Type B pancreatic cell (in vitro differentiated cells): ENCODE data around the gene RBPJL. TPM values are rescaled to one million over a fixed set of nuclear protein-coding genes. Genes with fewer than 3 reads are reported as not detected.

Experiments used
- DNase-seq: peaks from one replicate; pipeline ENCODE4 v3.0.0; 2021; ENCODE audit warnings: mixed read lengths; ENCODE audit not compliant: unreplicated experiment; ENCODE audit errors: extremely low spot score
- H3K27ac Mint-ChIP-seq: 2 replicates; pipeline ENCODE4 v1.8.0; 2021; ENCODE audit warnings: mild to moderate bottlenecking, mixed read lengths
- H3K27me3 Mint-ChIP-seq: 2 replicates; pipeline ENCODE4 v1.8.0; 2021; ENCODE audit warnings: mixed read lengths
- H3K36me3 Mint-ChIP-seq: 2 replicates; pipeline ENCODE4 v1.8.0; 2021; ENCODE audit warnings: mixed read lengths
- H3K4me1 Mint-ChIP-seq: one replicate; pipeline ENCODE4 v1.8.0; 2021; ENCODE audit warnings: mixed read lengths; ENCODE audit not compliant: unreplicated experiment
- H3K4me3 Mint-ChIP-seq: 2 replicates; pipeline ENCODE4 v1.8.0; 2021; ENCODE audit warnings: mild to moderate bottlenecking, mixed read lengths
- H3K9me3 Mint-ChIP-seq: 2 replicates; pipeline ENCODE4 v1.8.0; 2021; ENCODE audit warnings: mixed read lengths
- total RNA-seq: library from RNA; stranded (reverse); gene quantifications from 2 replicates; pipeline ENCODE4 v1.2.1, GENCODE V29; 2021; ENCODE audit warnings: low replicate concordance
- TF ChIP-seq, protein P1 (sequence below): fragments of 200-600 bp; sonication (generic); conservative IDR thresholded peaks from 2 replicates; pipeline ENCODE4 v1.5.0; 2021; ENCODE audit warnings: antibody characterized with exemption, mild to moderate bottlenecking

The RBPJL gene
- total RNA-seq, 1 donor from 2014 or later, result not detected

DNA sequence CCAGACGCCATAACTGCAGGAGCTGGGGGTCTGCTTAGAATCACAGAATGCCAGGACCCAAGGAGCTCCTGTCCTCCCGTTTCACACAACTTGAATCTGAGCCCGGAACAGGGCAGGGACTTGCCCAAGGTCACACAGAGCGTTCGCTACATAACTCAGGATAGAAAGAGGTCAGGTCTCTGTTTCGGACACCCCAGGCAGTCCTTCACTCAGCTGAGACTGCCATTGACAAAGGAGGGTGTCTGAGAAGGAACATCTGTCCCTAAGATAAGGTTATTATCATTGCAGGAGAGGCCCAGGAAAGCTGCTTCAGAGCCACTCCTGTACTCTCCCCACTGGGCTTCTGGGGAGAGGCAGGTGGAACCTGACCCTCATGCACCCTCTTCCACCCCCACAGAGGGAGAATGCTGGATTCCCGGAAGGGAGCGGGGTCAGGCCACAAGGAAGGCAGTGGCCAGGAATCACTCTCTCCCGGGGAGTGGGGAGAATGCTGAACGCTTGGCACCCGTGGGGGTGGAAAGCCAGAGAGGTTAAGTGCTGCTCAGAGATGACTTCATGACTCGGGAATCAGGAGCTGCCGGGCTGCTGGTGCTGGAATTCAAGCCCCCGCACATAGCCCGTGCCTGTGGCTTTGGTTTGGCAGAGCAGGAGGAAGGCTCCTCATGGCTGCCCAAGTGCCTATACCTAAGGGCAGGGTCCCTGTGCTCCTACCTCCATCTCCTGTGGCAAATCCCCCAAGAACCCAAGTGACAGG, 30.9 kb downstream of the RBPJL start:
- peaks cover 54% of the 10 kb centered on the region for H3K4me1 Mint-ChIP-seq
- H3K4me3 Mint-ChIP-seq, result peak overlapping the region; percentile 71
- DNase-seq, result no peak
- peaks cover 13% of the 10 kb centered on the region for H3K36me3 Mint-ChIP-seq
- TF ChIP-seq, protein P1, sequence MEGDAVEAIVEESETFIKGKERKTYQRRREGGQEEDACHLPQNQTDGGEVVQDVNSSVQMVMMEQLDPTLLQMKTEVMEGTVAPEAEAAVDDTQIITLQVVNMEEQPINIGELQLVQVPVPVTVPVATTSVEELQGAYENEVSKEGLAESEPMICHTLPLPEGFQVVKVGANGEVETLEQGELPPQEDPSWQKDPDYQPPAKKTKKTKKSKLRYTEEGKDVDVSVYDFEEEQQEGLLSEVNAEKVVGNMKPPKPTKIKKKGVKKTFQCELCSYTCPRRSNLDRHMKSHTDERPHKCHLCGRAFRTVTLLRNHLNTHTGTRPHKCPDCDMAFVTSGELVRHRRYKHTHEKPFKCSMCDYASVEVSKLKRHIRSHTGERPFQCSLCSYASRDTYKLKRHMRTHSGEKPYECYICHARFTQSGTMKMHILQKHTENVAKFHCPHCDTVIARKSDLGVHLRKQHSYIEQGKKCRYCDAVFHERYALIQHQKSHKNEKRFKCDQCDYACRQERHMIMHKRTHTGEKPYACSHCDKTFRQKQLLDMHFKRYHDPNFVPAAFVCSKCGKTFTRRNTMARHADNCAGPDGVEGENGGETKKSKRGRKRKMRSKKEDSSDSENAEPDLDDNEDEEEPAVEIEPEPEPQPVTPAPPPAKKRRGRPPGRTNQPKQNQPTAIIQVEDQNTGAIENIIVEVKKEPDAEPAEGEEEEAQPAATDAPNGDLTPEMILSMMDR, result no peak
- peak overlapping the region; percentile 96 for H3K27ac Mint-ChIP-seq
- H3K27me3 Mint-ChIP-seq, result no peaks in the 10 kb centered on the region
- no peaks in the 10 kb centered on the region for H3K9me3 Mint-ChIP-seq

DNA sequence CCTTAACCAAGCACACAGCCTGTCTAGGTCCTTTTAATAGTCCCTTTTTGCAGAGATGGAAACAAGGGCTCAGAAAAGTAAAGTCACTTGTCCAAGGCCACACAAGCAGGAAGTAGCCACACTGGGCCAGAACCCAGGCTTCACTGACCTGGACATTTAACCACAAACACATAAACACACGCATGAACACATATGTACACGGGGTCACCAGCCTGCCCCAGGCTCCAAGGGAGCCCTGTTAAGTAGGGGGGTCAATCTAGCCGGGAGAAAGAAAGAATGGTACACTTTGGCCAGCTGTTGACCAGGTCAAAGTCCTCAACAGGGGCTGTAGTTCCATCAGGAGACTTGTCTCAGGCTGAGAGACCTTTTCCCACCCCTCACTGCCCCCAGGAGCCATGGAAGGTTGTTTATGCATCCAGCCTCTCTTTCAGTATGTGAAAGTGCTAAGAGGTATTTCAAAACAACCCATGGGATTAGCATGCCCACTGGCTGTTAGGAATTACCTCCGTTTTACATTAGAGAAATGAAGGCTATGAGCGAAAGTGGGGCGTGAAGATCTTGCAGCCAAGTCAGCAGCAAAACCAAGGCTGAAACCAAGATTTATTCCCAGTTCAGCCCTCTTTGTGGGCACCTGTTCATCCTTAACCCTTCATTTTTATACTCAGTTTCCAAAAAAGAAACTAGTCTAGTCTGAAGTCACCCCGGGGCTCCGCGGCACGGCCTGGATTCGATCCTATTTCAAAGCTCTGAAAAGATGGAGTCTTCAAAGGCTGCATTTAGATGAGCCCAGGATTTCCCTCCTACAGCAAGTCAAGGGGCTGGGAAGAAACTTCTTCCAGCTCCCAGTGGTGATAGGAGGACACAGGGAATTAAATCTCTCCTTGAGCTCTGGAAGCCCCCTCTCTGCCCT, 31.7 kb downstream of the RBPJL start:
- Mint-ChIP-seq H3K27ac (peak overlapping the region; percentile 96), H3K27me3 (no peaks in the 10 kb centered on the region), H3K4me3 (peak overlapping the region; percentile 71), H3K36me3 (peaks cover 13% of the 10 kb centered on the region), H3K9me3 (no peaks in the 10 kb centered on the region), H3K4me1 (peaks cover 62% of the 10 kb centered on the region)
- no peak for DNase-seq
- TF ChIP-seq, protein P1, result no peak

DNA sequence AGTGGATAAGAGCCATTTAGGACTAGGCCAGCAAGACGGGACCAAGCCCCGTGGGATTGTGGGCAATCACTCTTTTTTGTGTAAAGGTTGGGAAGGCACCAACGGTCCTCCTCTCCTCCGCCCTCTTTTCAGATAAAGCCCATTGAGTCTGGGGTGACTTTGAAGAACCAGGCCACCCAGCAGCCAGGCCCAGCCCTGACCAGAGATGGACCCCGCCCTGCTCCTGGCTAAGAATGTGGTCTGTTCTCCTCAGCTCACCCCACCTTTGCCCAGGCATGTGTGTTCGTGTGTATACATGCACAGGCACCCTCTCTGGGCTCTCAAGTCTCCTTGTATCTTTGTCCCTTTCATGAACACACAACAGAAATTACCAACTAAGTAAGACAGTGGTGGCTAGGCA, 32.4 kb downstream of the RBPJL start:
- Mint-ChIP-seq H3K27ac (peak overlapping the region; percentile 96), H3K9me3 (no peaks in the 10 kb centered on the region), H3K4me3 (peak overlapping the region; percentile 54), H3K36me3 (peaks cover 13% of the 10 kb centered on the region), H3K27me3 (no peaks in the 10 kb centered on the region), H3K4me1 (peaks cover 68% of the 10 kb centered on the region)
- TF ChIP-seq, protein P1, result no peak
- no peak for DNase-seq

DNA sequence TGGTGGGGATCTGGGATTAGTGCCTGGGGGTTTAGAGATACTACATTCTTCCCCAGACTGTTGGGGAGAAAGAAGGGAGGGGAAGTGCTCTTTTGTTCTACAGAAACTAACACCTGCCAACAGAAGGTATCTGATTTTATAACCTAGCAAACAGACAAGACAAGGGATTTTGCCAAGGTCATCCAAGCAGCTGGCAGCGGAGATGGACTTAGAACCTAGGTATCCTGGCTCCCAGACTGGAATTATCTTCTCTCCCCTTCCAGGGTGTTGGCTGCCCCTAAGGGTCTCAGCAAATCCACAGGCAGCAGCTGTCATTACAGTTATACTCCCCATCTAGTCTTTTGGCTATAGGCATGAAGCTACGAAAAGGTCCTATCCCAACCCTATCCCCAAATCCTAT, 33.2 kb downstream of the RBPJL start:
- Mint-ChIP-seq H3K36me3 (peaks cover 13% of the 10 kb centered on the region), H3K4me1 (peaks cover 71% of the 10 kb centered on the region), H3K27ac (peak overlapping the region; percentile 96), H3K9me3 (no peaks in the 10 kb centered on the region), H3K27me3 (no peaks in the 10 kb centered on the region), H3K4me3 (peak overlapping the region; percentile 49)
- DNase-seq, result no peak
- TF ChIP-seq, protein P1, result no peak

DNA sequence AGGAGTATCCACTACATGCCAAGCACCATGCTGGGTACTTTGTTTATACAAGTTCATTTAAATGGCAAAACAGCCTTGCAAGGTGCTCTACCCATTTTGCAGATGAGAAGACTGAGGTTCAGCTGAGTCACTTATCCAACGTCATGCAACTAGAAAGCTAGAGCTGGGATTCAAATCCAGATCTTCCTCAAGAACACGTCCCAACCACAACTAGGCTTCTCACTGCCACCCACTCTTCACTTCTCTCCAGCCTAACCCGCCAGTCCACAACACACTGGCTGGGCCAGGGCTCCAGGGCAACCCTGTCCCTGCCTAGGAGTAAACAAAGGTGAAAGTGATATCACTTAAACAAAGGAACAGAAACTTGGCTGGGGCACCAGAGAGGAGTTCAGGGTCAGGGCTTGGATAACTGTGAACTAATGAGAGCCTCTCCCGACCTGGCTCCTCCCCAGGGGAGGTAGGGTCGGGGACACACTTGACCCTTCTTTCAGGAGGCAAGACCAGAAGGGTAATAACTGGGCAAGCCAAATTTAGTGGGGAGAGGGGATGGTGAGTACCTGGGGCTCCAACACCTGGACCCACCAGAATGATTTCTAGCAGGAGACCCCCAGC, 33.7 kb downstream of the RBPJL start:
- Mint-ChIP-seq H3K27me3 (no peaks in the 10 kb centered on the region), H3K4me1 (peaks cover 77% of the 10 kb centered on the region), H3K36me3 (peaks cover 17% of the 10 kb centered on the region), H3K4me3 (peak overlapping the region; percentile 96), H3K9me3 (no peaks in the 10 kb centered on the region), H3K27ac (peak overlapping the region; percentile 96)
- DNase-seq, result no peak
- TF ChIP-seq, protein P1, result no peak
